8988T (cell line): ENCODE data around the gene RIMS4.

ENCODE experiments used
- DNase-seq: peaks from one replicate; pipeline ENCODE4 v3.0.0; 2011

Gene RIMS4

GRCh38 chr20:44715499-44716308 lies 94.6 kb downstream of the RIMS4 start:
- DNase-seq: no peak

GRCh38 chr20:44714701-44715498 lies 95.4 kb downstream of the RIMS4 start, which contains the start of gene CCN5:
Gene CCN5 (plus strand): TSS chr20:44715369. CDS start chr20:44715391, 22 bp downstream.
- peak; percentile 63 for DNase-seq

- no peak for DNase-seq
These were observed 96.1 kb downstream of the RIMS4 start for GRCh38 chr20:44714102-44714700.

- DNase-seq: no peak
These were observed 99.1 kb downstream of the RIMS4 start for GRCh38 chr20:44711237-44711636.

GRCh38 chr20:44709797-44710196 lies 100.5 kb downstream of the RIMS4 start:
- no peak for DNase-seq

- no peak for DNase-seq
These were observed 101.0 kb downstream of the RIMS4 start for GRCh38 chr20:44709380-44709779.

GRCh38 chr20:44707018-44707579 lies 103.2 kb downstream of the RIMS4 start:
- DNase-seq: no peak

GRCh38 chr20:44706301-44707017 lies 103.9 kb downstream of the RIMS4 start:
- no peak for DNase-seq

GRCh38 chr20:44705364-44706094 lies 104.8 kb downstream of the RIMS4 start:
- no peak for DNase-seq

- DNase-seq: no peak
These were observed 105.8 kb downstream of the RIMS4 start for GRCh38 chr20:44704551-44704971.

GRCh38 chr20:44703956-44704488 lies 106.3 kb downstream of the RIMS4 start:
- no peak for DNase-seq

GRCh38 chr20:44703183-44703925 lies 107.0 kb downstream of the RIMS4 start:
- no peak for DNase-seq

GRCh38 chr20:44702776-44703175 lies 107.6 kb downstream of the RIMS4 start:
- no peak for DNase-seq

GRCh38 chr20:44701858-44702256 lies 108.5 kb downstream of the RIMS4 start:
- no peak for DNase-seq
